ENCODE results near the gene SMYD3. TPM values are rescaled to one million over a fixed set of nuclear protein-coding genes. Genes with fewer than 3 reads are reported as not detected.

Gene SMYD3
- total and polyA plus RNA-seq, 2 of the 13 experiments (the other 11 are each of a cell fraction or from before 2014, with no cell fraction given) = 27.7 to 35.8 TPM

GRCh38 chr1:246554201-246554600 lies 47.1 kb upstream of the SMYD3 start (continued):
- TF ChIP-seq ZBTB40 (IDR thresholded peaks at IDR 0.05) = no peak
- TF ChIP-seq ZBTB40 (CRISPR knock-in tag; IDR thresholded peaks at IDR 0.05) = no peak
- no peak for TF ChIP-seq ZFP62 (CRISPR knock-in tag; IDR thresholded peaks at IDR 0.05)

GRCh38 chr1:246552110-246552509 lies 45.0 kb upstream of the SMYD3 start:
- Histone ChIP-seq H3K27ac (ENCODE audit: extremely low read length, insufficient read depth, low read length) (no peak overlapping the region), H2AFZ (ENCODE audit: low read length) (no peak overlapping the region), H3K27me3 (ENCODE audit: control insufficient read depth in 1 of 2, insufficient read depth in 2 of 2, low read length in 2 of 2) (no peaks in the 10 kb centered on the region), H3K4me1 (ENCODE audit: insufficient read depth, low read length) (no peaks in the 10 kb centered on the region), H3K79me2 (ENCODE audit: insufficient read depth, low read length) (peaks cover 5% of the 10 kb centered on the region), H3K4me2 (ENCODE audit: low read depth, low read length) (no peak overlapping the region), H4K20me1 (ENCODE audit: insufficient read depth, low read length) (no peaks in the 10 kb centered on the region; the same call in 1 of the 2 replicates), H3K4me3 (replicated peaks in 1 of 3; ENCODE audit: insufficient read depth in 1 of 3, low read depth in 2 of 3, low read length in 3 of 3) (no peak overlapping the region), H3K9ac (ENCODE audit: insufficient read depth, low read depth, low read length) (no peak overlapping the region), H3K9me3 (ENCODE audit: low read length) (no peaks in the 10 kb centered on the region), H3K36me3 (replicated peaks in 1 of 2; ENCODE audit: control insufficient read depth in 1 of 2, insufficient read depth in 2 of 2, low read length in 2 of 2) (peaks cover 23 to 67% of the 10 kb centered on the region in 2 experiments)
- ChIA-PET CTCF (ENCODE audit: low intra/inter-chr PET ratio, low total read pairs) (no interaction called here), POLR2A (no interaction called here)
- ATAC-seq = no peak
- FAIRE-seq = no peak
- WGBS (ENCODE audit: low lambda C conversion rate) = 80% methylated on average over 6 of the region's 6 CpGs
- intact Hi-C loops (cut with micrococcal nuclease; ENCODE audit: unreplicated experiment) = no loop called here
- DNase-seq (ENCODE audit: low spot score) = no peak
- BruUV-seq (replicated peaks) = no TSS peak
- in situ Hi-C loops (cut with HindIII; ENCODE audit: extremely low pct_ligation_motif_present, low pct_unique_long_range_greater_than_20kb) = no loop called here
- TF ChIP-seq HDAC2 (CRISPR knock-in tag; IDR thresholded peaks at IDR 0.05) (no peak), HES4 (CRISPR knock-in tag; IDR thresholded peaks at IDR 0.05; ENCODE audit: borderline replicate concordance) (no peak), ZNF253 (CRISPR knock-in tag; IDR thresholded peaks at IDR 0.05; ENCODE audit: borderline replicate concordance) (no peak), ETV6 (CRISPR knock-in tag; conservative IDR thresholded peaks at IDR 0.05) (no peak), PBX2 (CRISPR knock-in tag; IDR thresholded peaks at IDR 0.05) (no peak), ZNF468 (CRISPR knock-in tag; IDR thresholded peaks at IDR 0.05) (no peak), CENPX (CRISPR knock-in tag; IDR thresholded peaks at IDR 0.05) (no peak), ZBTB25 (CRISPR knock-in tag; IDR thresholded peaks at IDR 0.05) (no peak), TFDP2 (CRISPR knock-in tag; IDR thresholded peaks at IDR 0.05) (no peak)
